Suprapubic skin (tissue), 4 donors: ENCODE measurements around the gene IRF4. TPM values are rescaled to one million over a fixed set of nuclear protein-coding genes. Genes with fewer than 3 reads are reported as not detected.

Experiments
- DNase-seq, 2 donors: peaks; one replicate each; pipeline ENCODE4 v3.0.0-alpha.2; 2019; ENCODE audit warnings: low spot score in 2 of 2
- H3K27ac ChIP-seq: fragments of 200-600 bp; sonication (generic); one replicate; pipeline ENCODE4 v1.5.1; 2019
- H3K27me3 ChIP-seq: fragments of 200-600 bp; sonication (generic); one replicate; pipeline ENCODE4 v1.5.1; 2019
- H3K36me3 ChIP-seq: fragments of 200-600 bp; sonication (generic); one replicate; pipeline ENCODE4 v1.5.1; 2019
- H3K4me1 ChIP-seq: fragments of 200-600 bp; sonication (generic); one replicate; pipeline ENCODE4 v1.5.1; 2019
- H3K4me3 ChIP-seq: fragments of 200-600 bp; sonication (generic); one replicate; pipeline ENCODE4 v1.5.1; 2019; ENCODE audit warnings: mild to moderate bottlenecking
- H3K9me3 ChIP-seq: fragments of 200-600 bp; sonication (generic); one replicate; pipeline ENCODE4 v1.5.1; 2019
- CTCF ChIP-seq, 2 donors: fragments of 200-600 bp in 1 of 2; fragments of 450-650 bp in 1 of 2; sonication (generic) in 1 of 2; IDR thresholded peaks; one replicate each; pipeline ENCODE4 v1.5.1; 2016 to 2019; ENCODE audit warnings: antibody characterized with exemption in 2 of 2, mild to moderate bottlenecking in 1 of 2, moderate library complexity in 1 of 2
- EP300 ChIP-seq: sonication (generic); formaldehyde crosslinking; IDR thresholded peaks from one replicate; pipeline ENCODE4 v1.6.1; 2017; ENCODE audit warnings: antibody characterized with exemption
- POLR2A ChIP-seq, 2 donors: fragments of 450-650 bp; IDR thresholded peaks; one replicate each; pipeline ENCODE4 v1.6.1; 2017; ENCODE audit warnings: antibody characterized with exemption in 2 of 2, mild to moderate bottlenecking in 2 of 2, moderate library complexity in 2 of 2
- POLR2AphosphoS5 ChIP-seq, 3 donors: sonication (generic); formaldehyde crosslinking; IDR thresholded peaks; one replicate each; pipeline ENCODE4 v1.6.1; 2017; ENCODE audit warnings: antibody characterized with exemption in 3 of 3
- WGBS: methylation state at CpG from one replicate; pipeline ENCODE4 v1.1.5; 2018; 5-methylcytosine and 5-hydroxymethylcytosine counted together
- total RNA-seq, 4 donors: library from RNA; depleted of rRNA; stranded (reverse); fragments of >200 nt; gene quantifications; one replicate each; pipeline ENCODE4 v1.1.0, GENCODE V29; 2016

The IRF4 gene
- total RNA-seq, 4 donors from 2014 or later: 17.3 to 22.8 (median 20.4) TPM

DNA sequence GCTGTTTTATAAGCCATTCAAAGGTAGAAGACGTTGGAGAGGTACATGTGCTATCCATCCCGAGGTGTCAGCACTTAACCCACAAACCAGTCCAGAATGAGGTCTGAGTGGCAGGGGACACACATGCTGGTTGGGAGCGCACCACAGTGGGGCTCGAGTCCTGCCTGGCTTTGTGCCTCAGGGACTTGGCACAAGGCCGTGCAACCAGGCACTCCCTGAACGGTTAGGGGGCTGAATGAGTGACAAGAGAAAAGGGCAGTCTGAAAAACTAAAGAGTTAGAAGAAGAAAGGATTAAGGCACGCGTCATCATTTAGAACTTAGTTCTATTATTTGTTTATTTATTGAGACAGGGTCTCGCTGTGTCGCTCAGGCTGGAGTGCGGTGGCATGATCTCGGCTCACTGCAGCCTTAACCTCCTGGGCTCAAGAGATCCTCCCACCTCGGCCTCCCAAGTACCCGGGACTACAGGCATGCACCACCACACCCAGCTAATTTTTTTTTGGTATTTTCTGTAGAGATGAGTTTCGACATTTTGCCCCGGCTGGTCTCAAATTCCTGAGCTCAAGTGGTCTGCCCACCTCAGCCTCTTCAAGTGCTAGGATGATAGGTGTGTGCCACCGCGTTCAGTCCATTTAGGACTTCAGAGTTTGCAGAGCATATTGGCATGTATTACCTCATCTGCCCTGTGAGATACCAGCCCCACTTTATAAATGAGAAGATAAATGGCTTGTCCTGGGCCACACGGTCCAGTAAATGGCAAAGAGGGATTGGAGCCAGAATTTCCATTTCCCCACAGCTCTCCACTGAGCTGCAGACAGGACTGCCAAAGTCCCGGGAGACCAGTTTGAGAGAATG lies 47.4 kb upstream of the IRF4 start:
- H3K27ac ChIP-seq: no peak overlapping the region
- H3K9me3 ChIP-seq: no peaks in the 10 kb centered on the region
- DNase-seq: no peak
- H3K4me3 ChIP-seq: no peak overlapping the region
- no peaks in the 10 kb centered on the region for H3K27me3 ChIP-seq
- H3K4me1 ChIP-seq: no peaks in the 10 kb centered on the region
- 83% methylated on average over 20 of the region's 20 CpGs for WGBS
- peaks cover 23% of the 10 kb centered on the region for H3K36me3 ChIP-seq
- TF ChIP-seq CTCF (IDR thresholded peaks at IDR 0.05) (no peak), POLR2A (IDR thresholded peaks at IDR 0.05) (no peak), EP300 (no peak), POLR2AphosphoS5 (IDR thresholded peaks at IDR 0.05) (no peak)

DNA sequence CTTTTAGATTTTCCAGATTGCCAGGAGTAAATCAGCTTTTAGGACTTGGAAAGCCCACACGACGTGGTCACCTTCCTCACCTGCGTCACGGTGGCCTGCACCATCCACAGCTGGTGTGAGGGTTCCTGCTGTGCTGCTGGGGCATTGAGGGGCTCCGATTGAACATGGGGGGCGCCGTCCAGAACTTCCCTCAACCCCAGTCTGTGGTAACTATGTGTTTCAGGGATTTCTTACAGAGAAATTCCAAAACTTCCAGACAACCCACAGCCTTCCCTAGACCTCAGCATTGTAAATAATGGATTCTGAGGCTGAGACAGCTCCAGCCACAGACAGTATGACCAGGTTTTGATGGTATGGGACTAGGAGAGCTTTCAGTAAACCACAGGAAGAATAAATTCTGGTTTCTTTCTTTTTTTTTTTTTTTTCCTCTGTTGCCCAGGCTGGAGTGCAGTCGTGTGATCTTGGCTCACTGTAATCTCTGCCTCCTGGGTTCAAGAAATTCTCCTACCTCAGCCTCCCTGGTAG lies 46.7 kb upstream of the IRF4 start:
- Histone ChIP-seq H3K27me3 (no peaks in the 10 kb centered on the region), H3K36me3 (peaks cover 29% of the 10 kb centered on the region), H3K9me3 (no peaks in the 10 kb centered on the region), H3K4me3 (no peak overlapping the region), H3K27ac (no peak overlapping the region), H3K4me1 (no peaks in the 10 kb centered on the region)
- DNase-seq: no peak
- WGBS: 81% methylated on average over 8 of the region's 8 CpGs
- TF ChIP-seq POLR2A (IDR thresholded peaks at IDR 0.05): no peak
- TF ChIP-seq CTCF (IDR thresholded peaks at IDR 0.05): no peak
- TF ChIP-seq EP300: no peak
- no peak for TF ChIP-seq POLR2AphosphoS5 (IDR thresholded peaks at IDR 0.05)

DNA sequence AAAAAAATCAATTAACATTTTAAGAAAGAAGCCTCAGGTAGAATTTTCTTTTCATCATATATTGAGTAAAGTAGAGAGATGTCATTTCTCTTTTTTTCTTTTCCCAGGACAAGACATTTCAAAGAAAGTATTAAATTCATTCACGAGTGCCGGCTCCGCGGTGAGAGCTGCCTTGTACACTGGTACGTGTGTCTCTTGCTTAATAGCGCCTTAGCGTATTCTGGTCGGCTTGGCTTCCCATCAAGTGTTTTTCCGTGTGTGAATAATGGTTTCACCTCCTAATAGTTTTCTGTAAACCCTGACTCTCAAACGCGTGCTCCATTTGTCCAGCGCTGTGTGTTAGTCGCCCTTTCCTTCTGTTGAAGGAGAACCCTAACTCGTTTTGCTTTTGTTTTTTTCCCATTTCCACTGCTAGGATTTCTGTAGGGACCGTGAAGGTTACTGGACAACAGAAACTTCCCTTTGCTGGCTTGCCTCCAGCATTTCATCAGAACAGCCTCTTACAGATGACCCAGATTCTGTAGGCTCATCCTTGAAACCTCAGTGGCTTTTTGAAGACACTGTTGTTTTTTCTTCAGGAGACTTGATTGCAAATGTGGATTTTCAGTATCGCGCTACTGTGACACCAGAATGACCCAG lies 45.7 kb upstream of the IRF4 start:
- WGBS: 91% methylated on average over 17 of the region's 17 CpGs
- Histone ChIP-seq H3K27me3 (no peaks in the 10 kb centered on the region), H3K36me3 (peaks cover 30% of the 10 kb centered on the region)

DNA sequence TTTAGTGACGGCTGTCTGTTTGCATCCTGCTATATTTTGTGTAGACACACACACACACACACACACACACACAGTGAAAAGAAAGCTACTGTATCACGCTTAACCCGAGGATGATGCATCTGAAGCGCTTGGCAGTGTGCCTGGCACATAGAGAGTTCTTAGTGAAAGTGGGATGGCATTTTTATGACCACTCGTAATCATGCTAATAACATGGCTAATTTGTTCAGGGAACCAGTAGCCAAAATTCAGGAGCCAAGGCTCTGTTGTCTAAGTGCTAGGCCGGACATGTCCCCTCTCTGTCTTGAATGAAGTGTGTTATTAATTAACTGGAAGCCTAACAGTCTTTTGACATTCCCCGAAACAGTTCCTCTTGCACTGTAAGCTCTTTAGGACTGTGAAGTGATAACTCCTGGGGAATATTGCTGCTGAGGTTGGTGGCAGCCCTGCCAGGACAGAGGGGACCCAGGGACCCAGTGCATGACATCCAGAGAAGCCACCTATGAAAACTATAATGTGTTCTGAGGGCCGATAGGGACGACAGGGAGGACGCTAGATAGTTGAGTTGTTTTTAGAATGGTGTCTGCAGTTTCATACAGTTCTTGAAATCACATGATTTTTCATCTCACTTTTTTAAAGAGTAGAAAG lies 45.0 kb upstream of the IRF4 start:
- no peak for TF ChIP-seq POLR2A (IDR thresholded peaks at IDR 0.05)
- TF ChIP-seq POLR2AphosphoS5 (IDR thresholded peaks at IDR 0.05): no peak
- no peak for TF ChIP-seq CTCF (IDR thresholded peaks at IDR 0.05)
- no peak for TF ChIP-seq EP300
- H3K4me3 ChIP-seq: no peak overlapping the region
- H3K36me3 ChIP-seq: peaks cover 30% of the 10 kb centered on the region
- H3K27ac ChIP-seq: no peak overlapping the region
- no peaks in the 10 kb centered on the region for H3K27me3 ChIP-seq
- 85% methylated on average over 10 of the region's 10 CpGs for WGBS
- no peaks in the 10 kb centered on the region for H3K4me1 ChIP-seq
- no peak for DNase-seq
- no peaks in the 10 kb centered on the region for H3K9me3 ChIP-seq

More for the DNA sequence above, 45.7 kb upstream of the IRF4 start:
- Histone ChIP-seq H3K4me1 (no peaks in the 10 kb centered on the region), H3K4me3 (no peak overlapping the region), H3K9me3 (no peaks in the 10 kb centered on the region), H3K27ac (no peak overlapping the region)
- TF ChIP-seq POLR2A (IDR thresholded peaks at IDR 0.05) (no peak), CTCF (IDR thresholded peaks at IDR 0.05) (no peak), POLR2AphosphoS5 (IDR thresholded peaks at IDR 0.05) (no peak), EP300 (no peak)
- no peak for DNase-seq
